Measurements from ENCODE around the gene CLEC4M.
"Not testable (repeated sequence)": the region's sequence is repeated elsewhere in the genome, so short reads cannot be mapped to it uniquely, and the experiment has no call there.

The CLEC4M gene

DNA sequence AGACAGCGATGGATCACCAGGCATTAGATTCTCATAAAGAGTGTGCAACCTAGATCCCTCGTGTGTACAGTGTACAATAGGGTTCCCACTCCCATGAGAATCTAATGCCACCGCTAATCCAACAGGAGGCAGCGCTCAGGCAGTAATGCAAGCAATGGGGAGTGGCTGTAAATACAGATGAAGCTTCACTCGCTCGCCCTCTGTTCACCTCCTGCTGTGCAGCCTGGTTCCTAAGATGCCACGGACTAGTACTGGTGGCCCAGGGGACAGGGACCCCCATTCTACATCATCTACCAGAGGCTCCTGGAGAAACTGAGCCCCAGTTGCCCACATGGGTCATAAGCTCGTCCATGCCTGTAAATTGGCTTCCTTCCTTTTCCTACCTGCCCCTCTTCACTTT is 8.0 kb downstream of the CLEC4M start:
- DNase-seq (ENCODE audit: low spot score): no peak

- no peak for DNase-seq (ENCODE audit: low spot score)
Measured at GRCh38 chr19:7772752-7773291, 9.8 kb downstream of the CLEC4M start.

DNA sequence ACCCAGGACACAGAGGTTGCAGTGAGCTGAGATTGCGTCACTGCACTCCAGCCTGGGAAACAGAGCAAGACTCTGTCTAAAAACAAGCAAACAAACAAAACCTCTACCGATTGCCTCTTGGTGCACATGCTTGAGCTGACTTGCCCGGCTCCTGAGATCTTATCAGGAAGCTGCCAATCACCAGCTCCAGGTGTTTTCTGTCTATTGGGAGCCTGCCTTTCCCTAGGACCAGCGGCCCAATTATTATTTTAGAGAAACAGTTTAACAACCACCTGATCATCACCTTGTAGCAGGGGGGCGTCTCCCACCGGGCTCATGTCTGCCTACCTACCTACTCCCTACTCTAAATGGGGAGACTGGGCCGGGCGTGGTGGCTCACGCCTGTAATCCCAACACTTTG is 10.8 kb downstream of the CLEC4M start:
- no peak for DNase-seq (ENCODE audit: low spot score)

- no peak for DNase-seq (ENCODE audit: low spot score)
Measured at GRCh38 chr19:7775761-7776160, 12.7 kb downstream of the CLEC4M start.

GRCh38 chr19:7778081-7778480 is 15.0 kb downstream of the CLEC4M start:
- DNase-seq (ENCODE audit: low spot score): no peak

- no peak for DNase-seq (ENCODE audit: low spot score)
Measured at GRCh38 chr19:7779631-7780486, 16.8 kb downstream of the CLEC4M start.

DNA sequence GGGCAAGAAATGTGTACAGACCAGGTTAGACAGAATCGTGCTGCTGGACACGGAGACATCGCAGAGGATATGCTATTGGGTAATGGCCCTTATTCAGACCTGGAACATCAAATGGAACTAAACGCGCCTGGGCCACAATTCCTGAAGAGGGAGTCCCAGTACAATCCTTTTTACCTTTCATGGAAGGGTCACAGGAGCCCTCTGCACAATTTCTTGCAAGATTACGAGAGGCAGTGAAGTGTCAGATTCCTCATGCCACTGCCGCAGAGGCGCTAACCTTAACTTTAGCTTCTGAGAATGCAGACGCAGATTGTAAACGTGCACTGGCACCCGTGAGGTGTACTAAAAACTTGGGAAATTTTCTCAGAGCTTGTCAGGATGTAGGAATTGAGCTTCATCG is 18.1 kb downstream of the CLEC4M start:
- no peak for DNase-seq (ENCODE audit: low spot score)

GRCh38 chr19:7783991-7784423 is 21.0 kb downstream of the CLEC4M start:
- DNase-seq (ENCODE audit: low spot score): no peak

- DNase-seq (ENCODE audit: low spot score): no peak
Measured at GRCh38 chr19:7784856-7785255, 21.8 kb downstream of the CLEC4M start.

DNA sequence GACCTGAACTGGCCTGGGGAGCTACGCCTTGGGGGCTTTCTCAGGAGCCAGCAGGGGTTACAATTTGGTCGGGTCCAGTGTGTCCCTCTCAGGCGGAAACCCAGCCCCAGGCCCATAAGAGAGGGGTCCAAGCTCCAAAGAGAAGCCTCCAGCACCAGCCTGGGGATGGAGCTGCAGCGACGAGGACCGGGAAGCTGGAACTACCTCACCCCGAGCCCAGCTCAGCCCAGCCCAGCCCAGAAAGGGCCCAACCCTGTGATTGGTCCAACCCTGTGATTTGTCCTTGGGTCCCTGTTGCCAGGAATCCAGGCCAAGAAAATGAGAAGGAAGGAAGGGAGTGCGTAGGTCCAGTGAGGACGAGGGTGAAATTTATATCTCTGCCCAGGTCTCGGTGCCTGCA is 24.1 kb downstream of the CLEC4M start:
- DNase-seq (ENCODE audit: low spot score): no peak

DNA sequence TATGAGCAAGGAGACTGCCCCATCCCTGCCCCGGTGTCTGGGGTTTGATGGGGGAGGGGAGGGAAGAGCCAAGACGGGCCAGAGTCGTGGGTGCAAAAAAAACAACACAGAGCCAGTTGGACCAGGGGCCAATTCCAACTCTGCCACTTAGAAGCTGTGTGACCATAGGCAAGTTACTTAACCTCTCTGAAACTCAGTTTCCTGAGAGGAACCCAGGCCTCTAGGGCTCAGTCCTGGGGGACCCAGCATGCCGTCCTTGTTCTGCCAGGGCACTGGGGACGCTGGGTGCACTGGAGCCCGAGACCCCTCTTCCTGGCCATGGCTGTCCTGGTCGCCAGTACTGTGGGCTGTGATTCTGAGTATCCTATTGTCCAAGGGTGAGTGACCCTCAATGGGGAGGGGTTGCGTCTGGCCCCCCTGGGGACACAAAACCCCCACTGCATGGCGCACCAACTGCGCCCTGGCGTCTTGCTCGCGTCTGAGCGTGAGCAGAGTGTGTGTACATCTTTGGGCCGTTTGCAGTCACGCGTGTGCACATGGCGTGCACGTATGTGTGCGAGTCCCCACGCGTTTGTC is 24.6 kb downstream of the CLEC4M start:
- DNase-seq (ENCODE audit: low spot score): no peak

DNA sequence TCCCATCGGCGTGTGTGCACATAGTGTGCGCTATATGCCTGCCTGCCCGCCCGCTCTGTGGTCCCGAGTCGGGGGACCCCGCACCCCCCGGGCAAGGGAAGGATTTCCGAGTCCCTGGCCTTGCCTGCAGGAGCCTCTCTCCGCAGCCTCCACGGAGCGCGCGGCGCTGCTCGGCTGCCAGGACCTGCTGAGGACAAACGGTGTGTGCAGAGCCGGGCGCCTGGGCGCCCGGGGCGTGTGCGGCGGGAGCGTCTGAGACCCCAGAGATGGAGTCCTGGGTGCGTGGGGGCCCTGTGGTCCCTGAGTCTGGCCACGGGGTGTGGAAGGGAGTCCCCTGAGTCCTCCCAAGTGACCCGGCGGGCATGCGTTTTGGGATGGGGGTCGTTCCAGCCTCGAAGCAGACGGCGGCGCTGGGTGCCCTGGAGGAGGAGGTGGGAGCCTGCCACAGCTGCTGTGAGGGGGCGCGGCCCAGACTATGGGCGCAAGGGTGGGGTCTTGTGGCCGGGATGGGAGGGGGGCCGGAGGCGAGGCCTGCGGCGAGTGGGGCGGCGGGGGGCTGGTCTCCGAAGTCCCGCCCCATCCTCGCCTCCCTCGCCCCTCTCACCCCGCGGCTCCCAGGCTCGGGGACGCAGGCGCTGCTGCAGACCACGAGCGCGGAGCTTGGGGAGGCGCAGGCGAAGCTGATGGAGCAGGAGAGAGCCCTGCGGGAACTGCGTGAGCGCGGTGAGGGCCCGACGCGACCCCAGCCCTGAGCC is 25.3 kb downstream of the CLEC4M start:
- no peak for DNase-seq (ENCODE audit: low spot score)

DNA sequence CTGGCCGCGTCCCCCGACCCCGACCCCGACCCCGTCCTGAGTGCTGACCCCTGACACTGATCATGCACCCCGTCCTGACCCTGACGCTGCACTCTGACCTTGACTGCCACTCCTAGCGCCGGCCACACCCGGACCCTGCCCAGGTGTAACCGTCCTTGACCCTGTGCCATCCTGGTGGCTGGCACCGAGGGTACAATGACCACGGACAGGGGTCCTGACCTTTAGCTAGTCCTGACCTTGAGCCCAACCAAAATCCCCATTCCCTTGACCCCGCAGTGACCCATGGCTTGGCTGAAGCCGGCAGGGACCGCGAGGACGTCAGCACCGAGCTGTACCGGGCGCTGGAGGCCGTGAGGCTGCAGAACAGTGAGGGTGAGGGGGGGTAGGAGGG is 25.9 kb downstream of the CLEC4M start:
- DNase-seq (ENCODE audit: low spot score): no peak

DNA sequence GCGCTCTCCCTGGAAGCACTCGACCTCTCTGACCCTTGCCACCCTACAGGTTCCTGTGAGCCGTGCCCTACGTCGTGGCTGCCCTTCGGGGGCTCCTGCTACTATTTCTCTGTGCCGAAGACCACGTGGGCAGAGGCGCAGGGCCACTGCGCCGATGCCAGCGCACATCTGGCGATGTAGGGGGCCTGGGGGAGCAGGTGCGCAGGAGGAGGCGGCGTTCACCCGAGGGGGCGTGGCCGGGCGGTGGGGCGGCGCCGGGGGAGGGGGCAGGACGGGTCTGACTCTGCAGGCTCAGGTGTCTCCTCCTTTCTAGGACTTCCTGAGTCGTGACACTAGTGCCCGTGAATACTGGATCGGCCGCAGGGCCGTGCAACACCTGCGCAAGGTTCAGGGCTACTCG is 26.4 kb downstream of the CLEC4M start:
- DNase-seq (ENCODE audit: low spot score): no peak

GRCh38 chr19:7790416-7790815 is 27.4 kb downstream of the CLEC4M start:
- no peak for DNase-seq (ENCODE audit: low spot score)

DNA sequence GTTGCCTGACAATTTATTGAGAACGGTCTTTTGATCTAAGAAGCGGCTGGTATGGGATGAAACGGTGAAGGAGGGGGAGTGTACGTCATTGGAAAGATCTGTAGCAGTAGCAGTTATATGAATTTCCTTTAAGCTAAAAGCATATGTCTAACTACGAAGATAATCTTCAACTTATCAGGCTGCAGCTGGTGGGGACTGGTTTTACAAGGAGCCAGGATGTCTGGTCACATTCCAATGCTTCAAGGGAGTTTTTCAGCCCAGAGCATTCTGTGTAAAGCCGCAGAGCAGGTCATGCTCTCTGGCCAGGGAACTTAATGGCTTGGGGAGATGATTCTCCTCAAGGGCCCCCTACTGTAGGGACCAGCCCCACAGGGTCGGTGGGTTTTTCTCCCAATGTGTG is 29.2 kb downstream of the CLEC4M start:
- no peak for DNase-seq (ENCODE audit: low spot score)

- DNase-seq (ENCODE audit: low spot score): not testable (repeated sequence)
Measured at GRCh38 chr19:7792701-7793100, 29.7 kb downstream of the CLEC4M start.

DNA sequence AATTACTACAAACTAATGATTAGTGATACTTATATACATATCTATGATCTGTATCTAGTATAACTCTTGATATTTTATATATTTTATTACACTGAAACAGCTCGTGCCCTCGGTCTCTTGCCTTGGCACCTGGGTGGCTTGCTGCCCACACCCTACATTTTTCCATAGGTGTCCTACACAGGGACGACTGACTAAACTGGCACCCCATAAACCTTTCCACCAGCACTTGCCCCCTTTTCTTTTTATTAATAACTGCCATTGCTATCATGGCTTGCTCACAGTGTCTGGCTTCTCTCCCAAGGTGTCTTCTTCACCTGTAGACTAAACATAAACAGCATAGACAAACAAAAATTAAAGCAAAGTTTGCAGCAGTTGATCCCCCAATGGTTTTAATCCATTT is 30.4 kb downstream of the CLEC4M start:
- DNase-seq (ENCODE audit: low spot score): no peak

DNA sequence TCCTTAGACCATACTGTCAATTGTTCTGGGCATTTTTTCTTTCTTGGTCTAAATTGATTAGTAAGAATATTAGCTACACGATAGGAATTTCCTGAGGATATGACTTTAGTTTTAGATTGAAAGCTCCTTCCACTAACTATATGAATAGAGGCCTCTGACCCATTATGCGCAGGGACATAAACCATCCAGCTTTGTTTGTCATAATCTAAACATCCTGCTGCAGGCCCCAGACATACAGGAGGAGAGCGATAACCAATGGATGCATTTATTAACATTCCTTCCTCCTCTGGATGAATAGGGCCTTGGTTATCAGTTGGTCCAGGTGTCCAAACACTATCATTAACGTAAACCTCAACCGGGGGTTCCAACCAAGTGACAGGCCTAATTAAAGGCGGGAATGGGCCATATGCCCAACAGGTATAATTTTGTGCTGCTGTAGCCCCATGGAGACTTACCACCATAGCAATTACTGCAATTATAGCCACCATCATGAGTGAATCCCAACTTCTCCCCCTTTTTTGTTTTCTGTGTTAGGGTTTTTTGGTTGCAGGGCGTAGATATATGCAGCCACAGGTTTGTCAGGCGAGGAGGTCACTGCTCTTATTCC is 32.6 kb downstream of the CLEC4M start:
- no peak for DNase-seq (ENCODE audit: low spot score)

GRCh38 chr19:7799640-7800355 is 36.8 kb downstream of the CLEC4M start:
- peak; percentile 52 for DNase-seq (ENCODE audit: low spot score)

- DNase-seq (ENCODE audit: low spot score): no peak
Measured at GRCh38 chr19:7801020-7801570, 38.1 kb downstream of the CLEC4M start.
